ENCODE data around the gene ZBTB21.
"Not testable (repeated sequence)": the region's sequence is repeated elsewhere in the genome, so short reads cannot be mapped to it uniquely, and the experiment has no call there.

ZBTB21 gene

GRCh38 chr21:42017022-42017421, 6.9 kb upstream of the ZBTB21 start:
- no peak for DNase-seq

GRCh38 chr21:42016364-42016985, 6.3 kb upstream of the ZBTB21 start:
- DNase-seq, result no peak

GRCh38 chr21:42013931-42014330, 3.8 kb upstream of the ZBTB21 start:
- DNase-seq, result no peak

- no peak for DNase-seq
These were observed 3.2 kb upstream of the ZBTB21 start for GRCh38 chr21:42013376-42013775.

- DNase-seq, result no peak
These were observed 2.7 kb upstream of the ZBTB21 start for GRCh38 chr21:42012763-42013329.

- no peak for DNase-seq
These were observed 2.2 kb upstream of the ZBTB21 start for GRCh38 chr21:42012344-42012743.

GRCh38 chr21:42010507-42011495, 641 bp upstream of the ZBTB21 start:
- DNase-seq, result peak in 5 of 6 experiments; percentile 8 to 82 (median 47)

GRCh38 chr21:42009018-42009830, 936 bp downstream of the ZBTB21 start:
- DNase-seq, result peak in 5 of 6 experiments; percentile 30 to 54 (median 44)

GRCh38 chr21:42007356-42007940, 2.7 kb downstream of the ZBTB21 start:
- no peak for DNase-seq

- no peak for DNase-seq
These were observed 3.4 kb downstream of the ZBTB21 start for GRCh38 chr21:42006765-42007164.

GRCh38 chr21:42004406-42005199, 5.6 kb downstream of the ZBTB21 start:
- DNase-seq, result no peak

GRCh38 chr21:42003051-42003461, 7.1 kb downstream of the ZBTB21 start:
- no peak for DNase-seq

- DNase-seq, result peak in 3 of 6 experiments; percentile 13 to 24 (median 17)
These were observed 7.7 kb downstream of the ZBTB21 start for GRCh38 chr21:42002421-42002958.

GRCh38 chr21:42001781-42002180, 8.4 kb downstream of the ZBTB21 start:
- DNase-seq, result no peak

GRCh38 chr21:42000908-42001307, 9.3 kb downstream of the ZBTB21 start:
- DNase-seq, result no peak

GRCh38 chr21:41997657-41998056, 12.5 kb downstream of the ZBTB21 start:
- DNase-seq, result no peak

GRCh38 chr21:41995577-41995976, 14.6 kb downstream of the ZBTB21 start:
- DNase-seq, result no peak

- DNase-seq, result not testable (repeated sequence)
These were observed 15.5 kb downstream of the ZBTB21 start for GRCh38 chr21:41994613-41995012.

- no peak for DNase-seq
These were observed 16.4 kb downstream of the ZBTB21 start for GRCh38 chr21:41993744-41994143.

GRCh38 chr21:41992576-41992975, 17.6 kb downstream of the ZBTB21 start:
- DNase-seq, result no peak

GRCh38 chr21:41991659-41992058, 18.5 kb downstream of the ZBTB21 start:
- no peak for DNase-seq
